Measurements from ENCODE around the gene PSTPIP2. TPM values are rescaled to one million over a fixed set of nuclear protein-coding genes. Genes with fewer than 3 reads are reported as not detected.

Gene PSTPIP2
- total and polyA plus RNA-seq, 2 of the 8 experiments (the other 6 are each of a cell fraction or from before 2014, with no cell fraction given) = 1.8 to 2.4 TPM

GRCh38 chr18:46031741-46032140 lies 40.3 kb downstream of the PSTPIP2 start:
- Histone ChIP-seq H3K14ac (ENCODE audit: insufficient read length) (no peak overlapping the region), H2BK15ac (ENCODE audit: low read length) (no peak overlapping the region), H3K27me3 (replicated peaks in 1 of 4; ENCODE audit: control insufficient read depth in 3 of 4, extremely low read depth in 1 of 4, insufficient read depth in 3 of 4, low read length in 3 of 4) (peaks cover 15 to 21% (median 17%) of the 10 kb centered on the region in 4 experiments), H2BK5ac (ENCODE audit: low read depth, low read length) (no peak overlapping the region), H3K79me1 (ENCODE audit: low read depth, low read length) (no peaks in the 10 kb centered on the region), H3K9me3 (ENCODE audit: insufficient read depth in 2 of 2, low read depth in 1 of 2, low read length in 1 of 2) (peaks cover 3 to 4% of the 10 kb centered on the region in 2 experiments; a peak in 2 of 4 replicates), H3K9ac (replicated peaks in 1 of 4; ENCODE audit: extremely low read depth in 1 of 4, low read depth in 3 of 4, low read length in 3 of 4) (no peak overlapping the region), H2AK5ac (ENCODE audit: low read depth, low read length) (no peak overlapping the region), H2BK120ac (replicated peaks; ENCODE audit: low read depth, low read length) (no peak overlapping the region), H3K4me3 (ENCODE audit: extremely low read depth in 1 of 4, insufficient read depth in 2 of 4, low read depth in 3 of 4, low read length in 4 of 4) (no peak overlapping the region), H2BK20ac (ENCODE audit: low read length) (no peak overlapping the region), H3K23ac (ENCODE audit: insufficient read length) (no peak overlapping the region), H4K20me1 (replicated peaks in 1 of 2; ENCODE audit: control insufficient read depth in 1 of 2, insufficient read depth in 2 of 2, low read length in 2 of 2) (no peaks in the 10 kb centered on the region), H3K36me3 (ENCODE audit: control insufficient read depth in 2 of 4, insufficient read depth in 4 of 4, low read length in 3 of 4) (no peaks in the 10 kb centered on the region), H3K56ac (replicated peaks; ENCODE audit: insufficient read length, low read depth, low read length) (no peak overlapping the region), H4K5ac (ENCODE audit: insufficient read length, low read depth, low read length) (no peak overlapping the region), H3K4me2 (ENCODE audit: insufficient read depth in 1 of 2, low read depth in 2 of 2, low read length in 2 of 2) (no peak overlapping the region), H4K8ac (ENCODE audit: extremely low read depth, insufficient read depth, low read length) (no peak overlapping the region), H3K27ac (ENCODE audit: low read depth, low read length) (no peak overlapping the region), H3K18ac (ENCODE audit: extremely low read depth, low read length) (no peak overlapping the region), H4K91ac (replicated peaks; ENCODE audit: insufficient read length, low read length) (no peak overlapping the region), H2AFZ (ENCODE audit: low read length) (no peak overlapping the region), H2BK12ac (ENCODE audit: low read depth, low read length) (no peak overlapping the region), H3K4ac (replicated peaks; ENCODE audit: insufficient read length, low read depth, low read length) (no peak overlapping the region), H3K23me2 (ENCODE audit: low read depth, low read length) (peaks cover 6% of the 10 kb centered on the region; the same call in 1 of the 2 replicates), H3K4me1 (replicated peaks in 1 of 4; ENCODE audit: control insufficient read depth in 3 of 4, insufficient read depth in 4 of 4, low read length in 3 of 4) (no peaks in the 10 kb centered on the region; a peak in 1 of 7 replicates), H3K79me2 (ENCODE audit: control insufficient read depth in 1 of 2, insufficient read depth in 2 of 2, low read length in 2 of 2) (no peaks in the 10 kb centered on the region)
- TF ChIP-seq RFX5 (IDR thresholded peaks at IDR 0.05; ENCODE audit: borderline replicate concordance, low read depth, low read length) (no peak), TCF12 (IDR thresholded peaks at IDR 0.05; ENCODE audit: low read depth, low read length) (no peak), BCL11A (IDR thresholded peaks at IDR 0.05; ENCODE audit: low read depth in 2 of 2, low read length in 2 of 2) (no peak), NANOG (IDR thresholded peaks at IDR 0.05; ENCODE audit: insufficient read depth, low read depth, low read length, poor library complexity, severe bottlenecking) (no peak), CHD1 (IDR thresholded peaks at IDR 0.05; ENCODE audit: low read depth, low read length) (no peak), SAP30 (IDR thresholded peaks at IDR 0.05; ENCODE audit: insufficient read depth, insufficient replicate concordance, low read length) (no peak), SIRT6 (IDR thresholded peaks at IDR 0.05; ENCODE audit: low read length) (no peak), KDM1A (IDR thresholded peaks at IDR 0.05; ENCODE audit: borderline replicate concordance, low read length) (no peak), BRCA1 (IDR thresholded peaks at IDR 0.05; ENCODE audit: low read depth, low read length) (no peak), FOSL1 (IDR thresholded peaks at IDR 0.05; ENCODE audit: insufficient read depth, low read depth, low read length) (no peak), SUZ12 (IDR thresholded peaks at IDR 0.05; ENCODE audit: low read length) (no peak), JUND (IDR thresholded peaks at IDR 0.05; ENCODE audit: low read length) (no peak), NRF1 (IDR thresholded peaks at IDR 0.05; ENCODE audit: low read depth, low read length) (no peak), JUN (IDR thresholded peaks at IDR 0.05; ENCODE audit: low read depth, low read length) (no peak), MAFK (IDR thresholded peaks at IDR 0.05; ENCODE audit: low read depth, low read length) (no peak), SP4 (IDR thresholded peaks at IDR 0.05; ENCODE audit: low read length) (no peak)
- WGBS, 2 experiments (ENCODE audit: extremely low coverage in 1 of 2, insufficient coverage in 1 of 2, insufficient read length in 1 of 2, insufficient replicate concordance in 2 of 2, low coverage in 1 of 2, low lambda C conversion rate in 2 of 2, missing lambda C conversion rate in 1 of 2) = 92% methylated on average over 4 of the region's 4 CpGs; no CpG with 5 or more reads in 1 of the 2 experiments
- ChIA-PET POLR2A (ENCODE audit: partially characterized antibody) (no interaction called here), CTCF (ENCODE audit: partially characterized antibody) (interaction anchor here (1.2 kb wide), 1 partner anchor 41 kb away, joined by 3 read pairs; no protein-coding TSS in a partner anchor)
- FAIRE-seq = no peak
- DNase-seq (ENCODE audit: low read depth in 1 of 2, low spot score in 2 of 2) = no peak
